ENCODE measurements around the gene PYGM.

The PYGM gene

DNA sequence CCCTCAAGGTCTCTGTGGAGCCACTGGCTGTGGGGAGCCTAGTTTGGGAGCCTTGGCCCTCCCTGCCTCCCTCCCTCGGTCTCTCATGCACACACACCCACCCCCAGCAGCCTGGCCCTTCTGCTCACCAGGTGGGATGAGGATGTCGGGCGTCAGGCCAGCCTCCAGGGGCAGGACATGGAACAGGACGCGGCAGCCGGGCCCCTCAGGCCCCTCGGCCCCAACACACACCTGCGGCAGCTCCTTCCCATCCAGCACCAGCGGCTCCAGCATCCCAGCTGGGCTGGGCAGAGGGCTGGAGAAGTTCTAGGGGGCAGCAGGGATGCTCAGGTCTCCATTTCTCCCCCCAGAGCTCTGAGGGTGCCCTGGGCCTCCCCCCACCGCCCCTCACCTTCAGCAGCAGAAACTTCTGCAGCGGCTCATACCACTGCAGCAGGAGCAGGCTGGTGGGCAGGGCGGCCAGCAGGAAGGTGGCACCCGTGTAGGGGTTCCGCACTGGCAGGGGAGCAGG is 32.1 kb upstream of the PYGM start:
- no peaks in the 10 kb centered on the region for H3K27me3 ChIP-seq (ENCODE audit: insufficient read depth, poor library complexity, severe bottlenecking)
- TF ChIP-seq POLR2AphosphoS5 (IDR thresholded peaks at IDR 0.05; ENCODE audit: low read depth) (no peak), SPI1 (IDR thresholded peaks at IDR 0.05; ENCODE audit: borderline replicate concordance, low read depth) (no peak), GABPA (IDR thresholded peaks at IDR 0.05; ENCODE audit: low read depth) (no peak)
- TF ChIP-seq, protein P1, sequence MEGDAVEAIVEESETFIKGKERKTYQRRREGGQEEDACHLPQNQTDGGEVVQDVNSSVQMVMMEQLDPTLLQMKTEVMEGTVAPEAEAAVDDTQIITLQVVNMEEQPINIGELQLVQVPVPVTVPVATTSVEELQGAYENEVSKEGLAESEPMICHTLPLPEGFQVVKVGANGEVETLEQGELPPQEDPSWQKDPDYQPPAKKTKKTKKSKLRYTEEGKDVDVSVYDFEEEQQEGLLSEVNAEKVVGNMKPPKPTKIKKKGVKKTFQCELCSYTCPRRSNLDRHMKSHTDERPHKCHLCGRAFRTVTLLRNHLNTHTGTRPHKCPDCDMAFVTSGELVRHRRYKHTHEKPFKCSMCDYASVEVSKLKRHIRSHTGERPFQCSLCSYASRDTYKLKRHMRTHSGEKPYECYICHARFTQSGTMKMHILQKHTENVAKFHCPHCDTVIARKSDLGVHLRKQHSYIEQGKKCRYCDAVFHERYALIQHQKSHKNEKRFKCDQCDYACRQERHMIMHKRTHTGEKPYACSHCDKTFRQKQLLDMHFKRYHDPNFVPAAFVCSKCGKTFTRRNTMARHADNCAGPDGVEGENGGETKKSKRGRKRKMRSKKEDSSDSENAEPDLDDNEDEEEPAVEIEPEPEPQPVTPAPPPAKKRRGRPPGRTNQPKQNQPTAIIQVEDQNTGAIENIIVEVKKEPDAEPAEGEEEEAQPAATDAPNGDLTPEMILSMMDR (IDR thresholded peaks at IDR 0.05; ENCODE audit: insufficient read depth, low read length), result no peak
- TF ChIP-seq, protein P2, sequence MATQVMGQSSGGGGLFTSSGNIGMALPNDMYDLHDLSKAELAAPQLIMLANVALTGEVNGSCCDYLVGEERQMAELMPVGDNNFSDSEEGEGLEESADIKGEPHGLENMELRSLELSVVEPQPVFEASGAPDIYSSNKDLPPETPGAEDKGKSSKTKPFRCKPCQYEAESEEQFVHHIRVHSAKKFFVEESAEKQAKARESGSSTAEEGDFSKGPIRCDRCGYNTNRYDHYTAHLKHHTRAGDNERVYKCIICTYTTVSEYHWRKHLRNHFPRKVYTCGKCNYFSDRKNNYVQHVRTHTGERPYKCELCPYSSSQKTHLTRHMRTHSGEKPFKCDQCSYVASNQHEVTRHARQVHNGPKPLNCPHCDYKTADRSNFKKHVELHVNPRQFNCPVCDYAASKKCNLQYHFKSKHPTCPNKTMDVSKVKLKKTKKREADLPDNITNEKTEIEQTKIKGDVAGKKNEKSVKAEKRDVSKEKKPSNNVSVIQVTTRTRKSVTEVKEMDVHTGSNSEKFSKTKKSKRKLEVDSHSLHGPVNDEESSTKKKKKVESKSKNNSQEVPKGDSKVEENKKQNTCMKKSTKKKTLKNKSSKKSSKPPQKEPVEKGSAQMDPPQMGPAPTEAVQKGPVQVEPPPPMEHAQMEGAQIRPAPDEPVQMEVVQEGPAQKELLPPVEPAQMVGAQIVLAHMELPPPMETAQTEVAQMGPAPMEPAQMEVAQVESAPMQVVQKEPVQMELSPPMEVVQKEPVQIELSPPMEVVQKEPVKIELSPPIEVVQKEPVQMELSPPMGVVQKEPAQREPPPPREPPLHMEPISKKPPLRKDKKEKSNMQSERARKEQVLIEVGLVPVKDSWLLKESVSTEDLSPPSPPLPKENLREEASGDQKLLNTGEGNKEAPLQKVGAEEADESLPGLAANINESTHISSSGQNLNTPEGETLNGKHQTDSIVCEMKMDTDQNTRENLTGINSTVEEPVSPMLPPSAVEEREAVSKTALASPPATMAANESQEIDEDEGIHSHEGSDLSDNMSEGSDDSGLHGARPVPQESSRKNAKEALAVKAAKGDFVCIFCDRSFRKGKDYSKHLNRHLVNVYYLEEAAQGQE (IDR thresholded peaks at IDR 0.05; ENCODE audit: insufficient replicate concordance, low read depth), result no peak
- no peak overlapping the region for H3K27ac ChIP-seq (replicated peaks)
- DNase-seq (ENCODE audit: low read depth in 1 of 2, low spot score in 1 of 2), result no peak
- H3K4me3 ChIP-seq (replicated peaks; ENCODE audit: insufficient read depth, low read length), result no peak overlapping the region

DNA sequence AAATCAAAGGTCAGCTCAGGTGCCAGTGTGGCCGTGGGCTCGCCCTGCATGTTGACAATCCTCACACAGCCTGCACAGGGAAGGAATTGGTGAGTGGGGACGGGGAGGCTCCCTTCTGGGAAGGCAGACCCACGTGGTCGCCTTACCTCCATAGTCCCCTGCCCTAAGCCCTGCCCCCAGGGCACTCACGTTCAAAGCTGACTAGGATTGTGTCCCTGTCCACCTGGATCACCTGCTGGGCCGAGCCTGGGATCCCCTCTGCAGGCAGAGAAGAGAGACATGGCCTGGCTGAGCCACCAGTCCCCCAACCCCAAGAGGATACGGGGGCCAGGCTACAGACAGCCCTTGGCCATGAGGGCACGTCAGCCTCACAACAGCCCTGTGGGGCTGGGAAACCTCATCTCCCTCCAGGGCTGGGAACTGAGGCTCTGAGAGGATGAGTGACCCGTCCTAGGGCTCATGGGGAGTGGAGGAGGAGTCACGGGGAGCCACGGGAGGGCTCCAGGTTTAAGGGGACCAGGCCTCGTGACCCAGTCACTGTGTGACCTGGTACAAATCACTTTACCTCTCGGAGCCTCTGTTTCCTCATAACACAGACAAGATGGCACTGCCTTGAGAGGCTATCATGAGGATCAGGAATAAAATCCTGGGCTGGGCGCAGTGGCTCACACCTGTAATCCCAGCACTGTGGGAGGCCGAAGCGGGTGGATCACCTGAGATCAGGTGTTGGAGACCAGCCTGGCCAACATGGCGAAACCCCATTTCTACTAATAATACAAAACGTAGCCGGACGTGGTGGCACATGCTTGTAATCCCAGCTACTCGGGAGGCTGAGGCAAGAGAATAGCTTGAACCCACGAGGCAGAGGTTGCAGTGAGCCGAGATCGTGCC is 30.7 kb upstream of the PYGM start:
- TF ChIP-seq GABPA (IDR thresholded peaks at IDR 0.05; ENCODE audit: low read depth) (no peak), POLR2AphosphoS5 (IDR thresholded peaks at IDR 0.05; ENCODE audit: low read depth) (no peak), SPI1 (IDR thresholded peaks at IDR 0.05; ENCODE audit: borderline replicate concordance, low read depth) (no peak)
- TF ChIP-seq, protein P1 (IDR thresholded peaks at IDR 0.05; ENCODE audit: insufficient read depth, low read length), result no peak
- TF ChIP-seq, protein P2 (IDR thresholded peaks at IDR 0.05; ENCODE audit: insufficient replicate concordance, low read depth), result no peak
- Histone ChIP-seq H3K4me3 (replicated peaks; ENCODE audit: insufficient read depth, low read length) (no peak overlapping the region), H3K27ac (replicated peaks) (no peak overlapping the region), H3K27me3 (ENCODE audit: insufficient read depth, poor library complexity, severe bottlenecking) (no peaks in the 10 kb centered on the region)
- no peak for DNase-seq (ENCODE audit: low read depth in 1 of 2, low spot score in 1 of 2)

DNA sequence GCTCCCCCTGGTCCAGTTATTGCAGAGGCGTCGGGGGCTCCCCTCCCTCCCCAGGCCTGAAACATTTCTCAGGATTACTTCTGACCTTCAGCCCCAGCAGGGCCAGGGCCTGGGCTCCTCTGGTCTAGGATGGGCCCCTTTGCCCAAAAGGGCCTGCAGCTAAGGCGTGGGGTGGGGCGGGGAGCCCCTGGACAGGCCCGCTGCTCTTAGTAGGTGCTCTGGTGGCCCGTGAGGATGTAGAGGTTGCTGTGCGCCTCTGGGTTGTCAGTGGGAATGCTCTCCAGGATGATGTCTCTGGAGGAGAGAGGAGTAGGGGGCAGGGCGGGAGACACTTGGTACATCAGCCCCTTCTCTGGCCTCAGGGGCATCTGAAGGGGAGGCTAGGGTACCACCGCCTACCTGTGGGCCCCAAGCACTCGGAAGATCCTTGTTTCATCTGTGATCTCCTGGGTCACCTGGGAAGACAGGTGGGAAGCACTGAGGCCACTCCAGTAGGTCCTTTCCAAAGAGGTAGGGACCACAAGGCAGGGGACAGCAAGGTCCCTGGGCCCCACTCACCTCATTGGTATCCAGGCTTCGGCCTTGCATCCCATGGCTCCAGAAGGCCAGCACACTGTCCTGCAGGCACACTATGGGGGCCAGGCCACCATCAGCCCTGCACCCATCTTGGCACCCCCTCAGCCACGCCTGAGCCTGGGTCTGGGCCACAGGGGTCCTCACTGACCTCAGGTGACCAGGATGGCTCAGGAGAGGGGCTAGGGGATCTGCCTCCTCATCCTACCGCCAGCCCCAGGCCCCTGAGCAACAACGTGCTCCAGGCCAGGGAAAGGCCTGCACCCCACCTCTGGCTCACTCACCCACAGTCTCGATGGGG is 29.8 kb upstream of the PYGM start:
- Histone ChIP-seq H3K27me3 (ENCODE audit: insufficient read depth, poor library complexity, severe bottlenecking) (no peaks in the 10 kb centered on the region), H3K4me3 (replicated peaks; ENCODE audit: insufficient read depth, low read length) (no peak overlapping the region), H3K27ac (replicated peaks) (no peak overlapping the region)
- no peak for DNase-seq (ENCODE audit: low read depth in 1 of 2, low spot score in 1 of 2)
- TF ChIP-seq POLR2AphosphoS5 (IDR thresholded peaks at IDR 0.05; ENCODE audit: low read depth), result no peak
- no peak for TF ChIP-seq GABPA (IDR thresholded peaks at IDR 0.05; ENCODE audit: low read depth)
- TF ChIP-seq SPI1 (IDR thresholded peaks at IDR 0.05; ENCODE audit: borderline replicate concordance, low read depth), result no peak
- TF ChIP-seq, protein P1 (IDR thresholded peaks at IDR 0.05; ENCODE audit: insufficient read depth, low read length), result no peak
- TF ChIP-seq, protein P2 (IDR thresholded peaks at IDR 0.05; ENCODE audit: insufficient replicate concordance, low read depth), result no peak

Data from HL-60 (cell line).